Measurements from ENCODE around the gene NME7. TPM values are rescaled to one million over a fixed set of nuclear protein-coding genes. Genes with fewer than 3 reads are reported as not detected.

The NME7 gene
- polyA plus RNA-seq, 1 of the 3 experiments (the other 2 are of a cell fraction), result 13.7 TPM

GRCh38 chr1:169261884-169262283 lies 105.7 kb downstream of the NME7 start (continued):
- no peak for TF ChIP-seq REST (IDR thresholded peaks at IDR 0.05; ENCODE audit: low read depth, low read length)

- Histone ChIP-seq H3K9ac (no peak overlapping the region), H3K9me2 (no peaks in the 10 kb centered on the region), H3K27me3 (ENCODE audit: insufficient read depth) (no peaks in the 10 kb centered on the region), H3K4me2 (no peak overlapping the region), H4K20me1 (ENCODE audit: insufficient read depth) (no peaks in the 10 kb centered on the region), H3K79me2 (ENCODE audit: insufficient read depth) (no peaks in the 10 kb centered on the region), H3K27ac (ENCODE audit: low read depth in 2 of 2, low read length in 1 of 2) (no peak overlapping the region), H3K9me3 (0 out of 2 replicates have a peak, but pooled peaks cover 6% of the 10 kb centered on the region), H3K4me1 (ENCODE audit: control insufficient read depth in 1 of 2, insufficient read depth in 2 of 2, low read depth in 1 of 2, low read length in 1 of 2) (no peaks in the 10 kb centered on the region), H3F3A (replicated peaks; ENCODE audit: insufficient read depth) (no peaks in the 10 kb centered on the region), H2AFZ (ENCODE audit: low read depth) (no peak overlapping the region), H3K4me3 (ENCODE audit: low read depth in 2 of 2, low read length in 1 of 2) (no peak overlapping the region), H3K36me3 (replicated peaks in 1 of 2; ENCODE audit: control insufficient read depth in 1 of 2, insufficient read depth in 2 of 2, low read length in 1 of 2) (peaks cover 4 to 13% of the 10 kb centered on the region in 2 experiments)
- WGBS (ENCODE audit: low lambda C conversion rate), result 97% methylated on average over 2 of the region's 2 CpGs
- no peak for DNase-seq
- CTCF ChIA-PET, result no interaction called here
- POLR2A ChIA-PET, result no interaction called here
- TF ChIP-seq EZH2phosphoT487 (IDR thresholded peaks at IDR 0.05; ENCODE audit: borderline replicate concordance, low read depth), result no peak
- TF ChIP-seq REST (IDR thresholded peaks at IDR 0.05; ENCODE audit: low read depth, low read length), result no peak
- no peak for TF ChIP-seq FOXJ3 (CRISPR knock-in tag; IDR thresholded peaks at IDR 0.05)
- no peak for TF ChIP-seq RCOR1 (IDR thresholded peaks at IDR 0.05; ENCODE audit: low read length)
These were observed 107.0 kb downstream of the NME7 start for GRCh38 chr1:169260478-169261151.

- Histone ChIP-seq H3F3A (replicated peaks; ENCODE audit: insufficient read depth) (no peaks in the 10 kb centered on the region), H3K27me3 (ENCODE audit: insufficient read depth) (no peaks in the 10 kb centered on the region), H3K36me3 (replicated peaks in 1 of 2; ENCODE audit: control insufficient read depth in 1 of 2, insufficient read depth in 2 of 2, low read length in 1 of 2) (peaks cover 4 to 9% of the 10 kb centered on the region in 2 experiments), H3K9me2 (no peaks in the 10 kb centered on the region), H3K79me2 (ENCODE audit: insufficient read depth) (no peaks in the 10 kb centered on the region), H3K9me3 (0 out of 2 replicates have a peak, but pooled peaks cover 6% of the 10 kb centered on the region), H3K9ac (no peak overlapping the region), H4K20me1 (ENCODE audit: insufficient read depth) (no peaks in the 10 kb centered on the region), H3K4me1 (ENCODE audit: control insufficient read depth in 1 of 2, insufficient read depth in 2 of 2, low read depth in 1 of 2, low read length in 1 of 2) (no peaks in the 10 kb centered on the region), H2AFZ (ENCODE audit: low read depth) (no peak overlapping the region), H3K4me2 (no peak overlapping the region), H3K4me3 (ENCODE audit: low read depth in 2 of 2, low read length in 1 of 2) (no peak overlapping the region), H3K27ac (ENCODE audit: low read depth in 2 of 2, low read length in 1 of 2) (no peak overlapping the region)
- 90% methylated on average over 2 of the region's 2 CpGs for WGBS (ENCODE audit: low lambda C conversion rate)
- no peak for DNase-seq
- ChIA-PET CTCF (no interaction called here), POLR2A (no interaction called here)
- TF ChIP-seq USF2 (IDR thresholded peaks at IDR 0.05; ENCODE audit: borderline replicate concordance, low read depth, low read length), result no peak
- no peak for TF ChIP-seq JUND (IDR thresholded peaks at IDR 0.05)
- TF ChIP-seq FOXJ3 (CRISPR knock-in tag; IDR thresholded peaks at IDR 0.05), result no peak
- no peak for TF ChIP-seq MAX (IDR thresholded peaks at IDR 0.05; ENCODE audit: low read depth)
- no peak for TF ChIP-seq TEAD4 (IDR thresholded peaks at IDR 0.05; ENCODE audit: borderline replicate concordance, insufficient read depth)
- TF ChIP-seq RAD21 (IDR thresholded peaks at IDR 0.05; ENCODE audit: low read length), result no peak
- no peak for TF ChIP-seq IRF3 (IDR thresholded peaks at IDR 0.05; ENCODE audit: low read depth, low read length)
- no peak for TF ChIP-seq SMC3 (IDR thresholded peaks at IDR 0.05; ENCODE audit: low read depth, low read length)
- TF ChIP-seq RCOR1 (IDR thresholded peaks at IDR 0.05; ENCODE audit: low read length), result no peak
- TF ChIP-seq POLR2AphosphoS5 (IDR thresholded peaks at IDR 0.05; ENCODE audit: low read depth, low read length), result no peak
These were observed 107.8 kb downstream of the NME7 start for GRCh38 chr1:169259816-169260215.

Data from SK-N-SH (cell line).